ENCODE data around the gene CREB5.

DNA sequence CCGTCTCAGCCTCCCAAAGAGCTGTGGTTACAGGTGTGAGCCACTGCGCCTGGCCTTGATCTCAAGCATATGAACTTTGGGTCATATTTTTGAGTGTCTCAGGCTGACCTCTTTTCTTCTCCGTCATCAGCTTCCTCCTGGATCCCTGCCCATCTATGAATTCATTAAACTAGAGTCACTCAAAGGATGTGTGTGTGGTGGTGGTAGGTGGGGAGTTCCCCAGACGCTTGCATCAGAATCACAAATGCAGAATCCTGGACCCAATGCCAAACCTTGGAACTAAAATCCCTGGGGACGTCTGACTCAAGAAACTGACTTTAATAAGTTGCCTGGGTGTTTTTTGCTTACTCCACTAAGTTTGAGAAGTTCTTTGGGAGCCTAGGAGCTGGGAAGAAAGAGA is 6.7 kb upstream of the CREB5 start:
- no peak for TF ChIP-seq CTCF (conservative IDR thresholded peaks at IDR 0.05; ENCODE audit: low read length)
- TF ChIP-seq EZH2phosphoT487 (IDR thresholded peaks at IDR 0.05; ENCODE audit: borderline replicate concordance), result no peak

Data from Loucy (cell line).